Neural progenitor cell (in vitro differentiated cells): Measurements from ENCODE around the gene KIAA0930. TPM values are rescaled to one million over a fixed set of nuclear protein-coding genes. Genes with fewer than 3 reads are reported as not detected.

Source experiments
- DNase-seq: peaks from one replicate; pipeline ENCODE4 v3.0.0-alpha.2; 2016; ENCODE audit warnings: low spot score
- H2AFZ ChIP-seq: fragments of 200-600 bp; sonication (generic); replicated peaks from 2 replicates; pipeline ENCODE4 v1.6.1; 2016; ENCODE audit warnings: antibody characterized with exemption
- H3F3A ChIP-seq: fragments of 200-600 bp; sonication (generic); 2 replicates; pipeline ENCODE4 v1.6.1; 2016; ENCODE audit warnings: antibody characterized with exemption, low read depth
- H3K27ac ChIP-seq: fragments of 200-600 bp; sonication (generic); 2 replicates; pipeline ENCODE4 v1.5.1; 2016; ENCODE audit warnings: mild to moderate bottlenecking
- H3K27me3 ChIP-seq: fragments of 200-600 bp; sonication (generic); 2 replicates; pipeline ENCODE4 v1.6.1; 2016; ENCODE audit warnings: mild to moderate bottlenecking, moderate library complexity
- H3K36me3 ChIP-seq: fragments of 200-600 bp; sonication (generic); 2 replicates; pipeline ENCODE4 v1.5.1; 2016
- H3K4me1 ChIP-seq: fragments of 200-600 bp; sonication (generic); 2 replicates; pipeline ENCODE4 v1.6.1; 2016; ENCODE audit warnings: mixed run types
- H3K4me2 ChIP-seq: fragments of 200-600 bp; sonication (generic); 2 replicates; pipeline ENCODE4 v1.6.1; 2016
- H3K4me3 ChIP-seq: fragments of 200-600 bp; sonication (generic); 2 replicates; pipeline ENCODE4 v1.5.1; 2016
- H3K79me2 ChIP-seq: fragments of 200-600 bp; sonication (generic); 2 replicates; pipeline ENCODE4 v1.6.1; 2016; ENCODE audit warnings: low read depth
- H3K9ac ChIP-seq: fragments of 200-600 bp; sonication (generic); 2 replicates; pipeline ENCODE4 v1.6.1; 2016
- H3K9me3 ChIP-seq: fragments of 200-600 bp; sonication (generic); 2 replicates; pipeline ENCODE4 v1.5.1; 2016; ENCODE audit warnings: low read depth
- H4K20me1 ChIP-seq: fragments of 200-600 bp; sonication (generic); 2 replicates; pipeline ENCODE4 v1.6.1; 2016; ENCODE audit warnings: low read depth
- H3K27ac Mint-ChIP-seq: 3 replicates; pipeline ENCODE4 v1.8.0; 2021; ENCODE audit warnings: mixed read lengths
- H3K27me3 Mint-ChIP-seq: 2 replicates; pipeline ENCODE4 v1.8.0; 2022; ENCODE audit warnings: low read depth, mild to moderate bottlenecking, inconsistent platforms, moderate library complexity, mixed read lengths; ENCODE audit not compliant: insufficient read depth
- H3K36me3 Mint-ChIP-seq: 3 replicates; pipeline ENCODE4 v1.8.0; 2021; ENCODE audit warnings: mixed read lengths
- H3K4me1 Mint-ChIP-seq: 3 replicates; pipeline ENCODE4 v1.8.0; 2021; ENCODE audit warnings: mixed read lengths
- H3K4me3 Mint-ChIP-seq: 3 replicates; pipeline ENCODE4 v1.8.0; 2021; ENCODE audit warnings: mild to moderate bottlenecking, moderate library complexity, mixed read lengths
- H3K9me3 Mint-ChIP-seq: 3 replicates; pipeline ENCODE4 v1.8.0; 2020; ENCODE audit warnings: mixed read lengths
- CTCF ChIP-seq: fragments of 200-600 bp; sonication (generic); IDR thresholded peaks from 2 replicates; pipeline ENCODE4 v1.5.1; 2017; ENCODE audit warnings: antibody characterized with exemption, mild to moderate bottlenecking
- EZH2 ChIP-seq: fragments of 200-600 bp; sonication (generic); IDR thresholded peaks from 2 replicates; pipeline ENCODE4 v1.6.1; 2017; ENCODE audit warnings: antibody characterized with exemption, mild to moderate bottlenecking, moderate library complexity
- EZH2phosphoT487 ChIP-seq: fragments of 200-600 bp; sonication (generic); IDR thresholded peaks from 2 replicates; pipeline ENCODE4 v1.6.1; 2017; ENCODE audit warnings: antibody characterized with exemption
- total RNA-seq: library from RNA; depleted of rRNA; stranded (reverse); fragments of >200 nt; gene quantifications from 2 replicates; pipeline ENCODE4 v1.2.3, GENCODE V29; 2015; ENCODE audit warnings: low replicate concordance

KIAA0930 gene
- total RNA-seq, 1 donor from 2014 or later: 15.0 TPM

DNA sequence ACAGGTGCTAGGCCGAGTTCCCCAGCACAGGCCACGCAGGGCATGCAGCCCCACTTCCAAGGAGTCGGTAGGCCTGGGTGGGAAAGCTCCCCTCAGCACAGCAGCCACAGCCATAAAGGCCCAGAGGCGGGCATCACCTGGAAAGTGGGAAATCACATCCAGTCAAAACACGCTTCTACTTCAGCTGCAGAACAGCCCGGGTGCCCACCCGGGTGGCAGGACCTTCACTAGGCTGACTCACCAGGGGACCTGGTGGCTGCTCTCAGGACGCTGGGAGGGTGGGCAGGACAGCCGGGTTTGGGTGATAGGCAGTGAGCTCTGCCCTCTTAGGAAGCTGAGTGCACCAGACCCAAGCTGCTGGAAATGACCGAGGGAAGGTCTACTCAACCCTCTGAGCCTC, 7.3 kb downstream of the KIAA0930 start:
- Histone ChIP-seq H3K27ac (no peak overlapping the region), H2AFZ (no peak overlapping the region), H3K9me3 (no peaks in the 10 kb centered on the region), H3K36me3 (no peaks in the 10 kb centered on the region), H3K4me3 (no peak overlapping the region), H3K79me2 (no peaks in the 10 kb centered on the region), H3K4me1 (peaks cover 10% of the 10 kb centered on the region), H4K20me1 (peaks cover 41% of the 10 kb centered on the region), H3K27me3 (no peaks in the 10 kb centered on the region), H3K9ac (no peak overlapping the region), H3K4me2 (no peak overlapping the region), H3F3A (no peaks in the 10 kb centered on the region)
- no peak overlapping the region for H3K27ac Mint-ChIP-seq
- peaks cover 16% of the 10 kb centered on the region for H3K4me1 Mint-ChIP-seq
- H3K27me3 Mint-ChIP-seq: peaks cover 7% of the 10 kb centered on the region
- DNase-seq: no peak
- no peaks in the 10 kb centered on the region for H3K36me3 Mint-ChIP-seq
- TF ChIP-seq EZH2 (no peak), EZH2phosphoT487 (no peak), CTCF (no peak)
- no peak overlapping the region for H3K4me3 Mint-ChIP-seq
- no peaks in the 10 kb centered on the region for H3K9me3 Mint-ChIP-seq

GRCh38 chr22:45231293-45231692, 9.4 kb downstream of the KIAA0930 start:
- Mint-ChIP-seq H3K27me3 (no peaks in the 10 kb centered on the region), H3K27ac (no peak overlapping the region), H3K9me3 (no peaks in the 10 kb centered on the region), H3K36me3 (no peaks in the 10 kb centered on the region), H3K4me3 (no peak overlapping the region), H3K4me1 (peaks cover 20% of the 10 kb centered on the region)
- Histone ChIP-seq H3K4me2 (no peak overlapping the region), H3K36me3 (no peaks in the 10 kb centered on the region), H3K27me3 (no peaks in the 10 kb centered on the region), H3F3A (no peaks in the 10 kb centered on the region), H3K4me3 (no peak overlapping the region), H3K9me3 (no peaks in the 10 kb centered on the region), H3K4me1 (peaks cover 2% of the 10 kb centered on the region), H3K79me2 (no peaks in the 10 kb centered on the region), H3K9ac (no peak overlapping the region), H2AFZ (no peak overlapping the region), H3K27ac (no peak overlapping the region), H4K20me1 (peaks cover 33% of the 10 kb centered on the region)
- TF ChIP-seq EZH2phosphoT487: no peak
- TF ChIP-seq EZH2: no peak
- TF ChIP-seq CTCF: no peak
- DNase-seq: no peak

GRCh38 chr22:45230026-45230721, 10.5 kb downstream of the KIAA0930 start:
- Mint-ChIP-seq H3K4me3 (no peak overlapping the region), H3K36me3 (no peaks in the 10 kb centered on the region), H3K4me1 (peaks cover 31% of the 10 kb centered on the region), H3K27ac (no peak overlapping the region), H3K9me3 (no peaks in the 10 kb centered on the region), H3K27me3 (no peaks in the 10 kb centered on the region)
- Histone ChIP-seq H3K4me1 (peaks cover 13% of the 10 kb centered on the region), H3K27me3 (no peaks in the 10 kb centered on the region), H3K4me2 (no peak overlapping the region), H3K9ac (no peak overlapping the region), H3K27ac (no peak overlapping the region), H3K4me3 (no peak overlapping the region), H4K20me1 (peaks cover 31% of the 10 kb centered on the region), H3K36me3 (no peaks in the 10 kb centered on the region), H3K79me2 (no peaks in the 10 kb centered on the region), H3K9me3 (no peaks in the 10 kb centered on the region), H3F3A (no peaks in the 10 kb centered on the region), H2AFZ (no peak overlapping the region)
- DNase-seq: no peak
- TF ChIP-seq EZH2phosphoT487 (no peak), EZH2 (no peak), CTCF (no peak)
